MM.1S (cell line): ENCODE results near the gene SSBP4.

ENCODE experiments used
- DNase-seq: peaks from one replicate; pipeline ENCODE4 v3.0.0-alpha.2; 2015
- H2AFZ ChIP-seq: fragments of 300-600 bp; sonication (generic); 2 replicates; pipeline ENCODE4 v1.6.0; 2016; ENCODE audit warnings: antibody characterized with exemption, low read length
- H3F3A ChIP-seq: fragments of 300-600 bp; sonication (generic); 2 replicates; pipeline ENCODE4 v1.6.1; 2016; ENCODE audit warnings: mild to moderate bottlenecking, antibody characterized with exemption, low read length, moderate library complexity, mixed read lengths; ENCODE audit not compliant: insufficient read depth
- H3K27ac ChIP-seq: fragments of 300-600 bp; sonication (generic); 2 replicates; pipeline ENCODE4 v1.5.1; 2016; ENCODE audit warnings: mild to moderate bottlenecking, low read length
- H3K27me3 ChIP-seq: fragments of 300-600 bp; sonication (generic); replicated peaks from 2 replicates; pipeline ENCODE4 v1.6.0; 2016; ENCODE audit warnings: low read length; ENCODE audit not compliant: insufficient read depth
- H3K36me3 ChIP-seq: fragments of 300-600 bp; sonication (generic); replicated peaks from 2 replicates; pipeline ENCODE4 v1.6.1; 2016; ENCODE audit warnings: mild to moderate bottlenecking, low read length, mixed read lengths; ENCODE audit not compliant: insufficient read depth
- H3K4me1 ChIP-seq: fragments of 300-600 bp; sonication (generic); 2 replicates; pipeline ENCODE4 v1.6.1; 2016; ENCODE audit warnings: low read length, mixed read lengths
- H3K4me2 ChIP-seq: fragments of 300-600 bp; sonication (generic); 2 replicates; pipeline ENCODE4 v1.6.0; 2016; ENCODE audit warnings: low read depth, low read length
- H3K4me3 ChIP-seq: fragments of 300-600 bp; sonication (generic); 2 replicates; pipeline ENCODE4 v1.5.1; 2016; ENCODE audit warnings: low read length, mixed read lengths
- H3K79me2 ChIP-seq: fragments of 300-600 bp; sonication (generic); 2 replicates; pipeline ENCODE4 v1.6.1; 2016; ENCODE audit warnings: mixed run types, low read length, mixed read lengths
- H3K9ac ChIP-seq: fragments of 300-600 bp; sonication (generic); 2 replicates; pipeline ENCODE4 v1.6.1; 2016; ENCODE audit warnings: low read length, mixed read lengths
- H3K9me2 ChIP-seq: fragments of 300-600 bp; sonication (generic); replicated peaks from 2 replicates; pipeline ENCODE4 v1.6.1; 2016; ENCODE audit warnings: mild to moderate bottlenecking, low read length, mixed read lengths; ENCODE audit not compliant: insufficient read depth
- H3K9me3 ChIP-seq: fragments of 300-600 bp; sonication (generic); replicated peaks from 2 replicates; pipeline ENCODE4 v1.6.1; 2016; ENCODE audit warnings: mild to moderate bottlenecking, low read length, mixed read lengths; ENCODE audit not compliant: insufficient read depth
- H4K20me1 ChIP-seq: fragments of 300-600 bp; sonication (generic); 2 replicates; pipeline ENCODE4 v1.6.1; 2016; ENCODE audit warnings: mild to moderate bottlenecking, low read length, moderate library complexity, mixed read lengths; ENCODE audit not compliant: insufficient read depth
- EZH2 ChIP-seq: fragments of 300-600 bp; sonication (generic); optimal IDR thresholded peaks from 2 replicates; pipeline ENCODE3; 2017; ENCODE audit warnings: low read depth, mild to moderate bottlenecking, antibody characterized with exemption, low read length, mixed read lengths
- EZH2phosphoT487 ChIP-seq: fragments of 300-600 bp; sonication (generic); IDR thresholded peaks from 2 replicates; pipeline ENCODE4 v1.6.1; 2018; ENCODE audit warnings: antibody characterized with exemption, low read length
- TF ChIP-seq, protein P1 (sequence below): fragments of 300-600 bp; sonication (generic); IDR thresholded peaks from 2 replicates; pipeline ENCODE4 v1.5.1; 2016; ENCODE audit warnings: antibody characterized with exemption, low read length, mixed read lengths

Gene SSBP4

DNA sequence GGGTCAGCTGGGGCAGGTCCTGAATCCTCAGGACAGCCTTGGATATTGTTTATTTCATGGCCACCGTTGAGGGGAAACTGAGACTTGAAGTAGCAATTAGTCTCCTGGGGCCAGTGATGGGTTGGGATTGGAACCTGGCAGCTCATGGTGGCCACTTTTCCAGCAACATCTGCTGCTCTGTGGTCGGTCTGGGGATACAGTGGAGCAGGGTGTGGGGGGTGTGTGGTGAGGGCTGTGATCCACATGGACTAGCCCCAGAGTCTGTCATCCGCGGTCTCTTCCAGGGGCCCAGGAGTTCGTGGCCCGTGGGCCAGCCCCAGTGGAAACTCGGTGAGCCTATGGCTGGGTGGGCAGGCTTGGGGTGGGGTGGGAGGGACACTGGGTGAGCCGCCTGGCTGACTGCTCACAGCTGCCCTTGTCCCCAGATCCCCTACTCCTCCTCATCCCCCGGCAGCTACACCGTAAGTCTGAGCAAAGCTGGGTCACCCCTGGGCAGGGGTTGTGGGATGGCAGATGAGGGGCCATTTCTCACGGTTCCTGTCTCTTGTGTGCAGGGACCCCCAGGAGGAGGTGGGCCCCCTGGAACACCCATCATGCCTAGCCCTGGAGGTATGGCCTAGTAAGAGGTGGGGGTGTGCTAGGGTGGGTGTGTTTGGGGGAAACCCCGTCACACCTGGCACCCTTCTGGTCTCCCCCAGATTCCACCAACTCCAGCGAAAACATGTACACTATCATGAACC is 13.2 kb downstream of the SSBP4 start:
- Histone ChIP-seq H3K27ac (no peak overlapping the region), H3K4me2 (peak overlapping the region; percentile 47; the same call in 1 of the 2 replicates), H3K36me3 (no peaks in the 10 kb centered on the region), H3K9me3 (no peaks in the 10 kb centered on the region), H3K79me2 (no peaks in the 10 kb centered on the region), H3K27me3 (peaks cover 16% of the 10 kb centered on the region; the same call in 1 of the 2 replicates), H3F3A (no peaks in the 10 kb centered on the region), H3K9ac (no peak overlapping the region), H2AFZ (no peak overlapping the region), H3K4me1 (peaks cover 4% of the 10 kb centered on the region; the same call in 1 of the 2 replicates), H3K4me3 (no peak overlapping the region), H4K20me1 (no peaks in the 10 kb centered on the region), H3K9me2 (no peaks in the 10 kb centered on the region)
- DNase-seq, result no peak
- TF ChIP-seq EZH2, result no peak
- TF ChIP-seq, protein P1, sequence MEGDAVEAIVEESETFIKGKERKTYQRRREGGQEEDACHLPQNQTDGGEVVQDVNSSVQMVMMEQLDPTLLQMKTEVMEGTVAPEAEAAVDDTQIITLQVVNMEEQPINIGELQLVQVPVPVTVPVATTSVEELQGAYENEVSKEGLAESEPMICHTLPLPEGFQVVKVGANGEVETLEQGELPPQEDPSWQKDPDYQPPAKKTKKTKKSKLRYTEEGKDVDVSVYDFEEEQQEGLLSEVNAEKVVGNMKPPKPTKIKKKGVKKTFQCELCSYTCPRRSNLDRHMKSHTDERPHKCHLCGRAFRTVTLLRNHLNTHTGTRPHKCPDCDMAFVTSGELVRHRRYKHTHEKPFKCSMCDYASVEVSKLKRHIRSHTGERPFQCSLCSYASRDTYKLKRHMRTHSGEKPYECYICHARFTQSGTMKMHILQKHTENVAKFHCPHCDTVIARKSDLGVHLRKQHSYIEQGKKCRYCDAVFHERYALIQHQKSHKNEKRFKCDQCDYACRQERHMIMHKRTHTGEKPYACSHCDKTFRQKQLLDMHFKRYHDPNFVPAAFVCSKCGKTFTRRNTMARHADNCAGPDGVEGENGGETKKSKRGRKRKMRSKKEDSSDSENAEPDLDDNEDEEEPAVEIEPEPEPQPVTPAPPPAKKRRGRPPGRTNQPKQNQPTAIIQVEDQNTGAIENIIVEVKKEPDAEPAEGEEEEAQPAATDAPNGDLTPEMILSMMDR, result no peak
- TF ChIP-seq EZH2phosphoT487, result no peak

DNA sequence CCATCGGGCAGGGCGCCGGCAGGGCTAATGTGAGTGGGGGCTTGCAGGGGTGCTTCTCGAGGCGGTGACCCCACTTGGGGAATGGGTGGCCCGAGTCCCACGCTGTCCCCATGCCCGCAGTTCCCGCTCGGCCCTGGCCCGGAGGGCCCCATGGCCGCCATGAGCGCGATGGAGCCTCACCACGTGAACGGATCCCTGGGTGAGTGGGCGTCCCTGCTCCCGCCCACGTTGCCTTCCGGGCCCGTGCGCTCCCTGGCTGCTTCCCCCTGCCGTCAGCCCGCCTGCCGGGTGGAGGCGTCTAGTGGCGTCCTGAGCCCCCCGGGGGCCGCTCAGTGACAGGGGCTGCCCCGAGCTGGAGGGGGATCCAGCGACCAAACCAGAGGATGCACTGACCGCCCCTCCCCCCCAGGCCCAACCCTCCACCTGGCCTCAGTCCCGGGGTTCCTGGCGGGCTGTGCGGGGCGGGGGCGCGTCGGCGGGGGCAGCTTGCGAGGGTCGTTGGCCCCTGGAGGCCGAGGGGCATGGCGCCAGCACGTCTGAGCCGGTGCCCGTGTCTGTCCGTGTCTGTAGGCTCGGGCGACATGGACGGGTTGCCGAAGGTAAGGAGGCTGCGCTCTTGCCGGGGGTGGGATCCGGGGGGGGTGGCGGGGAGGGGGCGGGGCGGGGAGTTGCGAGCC is 14.0 kb downstream of the SSBP4 start:
- no peak overlapping the region; the same call in 1 of the 2 replicates for H3K4me3 ChIP-seq
- peaks cover 4% of the 10 kb centered on the region; the same call in 1 of the 2 replicates for H3K4me1 ChIP-seq
- H3K79me2 ChIP-seq, result no peaks in the 10 kb centered on the region
- no peak for DNase-seq
- no peaks in the 10 kb centered on the region for H3K36me3 ChIP-seq
- TF ChIP-seq, protein P1, result no peak
- TF ChIP-seq EZH2phosphoT487 (no peak), EZH2 (no peak)
- H3K9me2 ChIP-seq, result no peaks in the 10 kb centered on the region
- no peaks in the 10 kb centered on the region for H3F3A ChIP-seq
- H3K9me3 ChIP-seq, result no peaks in the 10 kb centered on the region
- no peak overlapping the region for H2AFZ ChIP-seq
- no peak overlapping the region for H3K9ac ChIP-seq
- no peaks in the 10 kb centered on the region for H4K20me1 ChIP-seq
- peaks cover 16% of the 10 kb centered on the region; the same call in 1 of the 2 replicates for H3K27me3 ChIP-seq
- H3K4me2 ChIP-seq, result peak overlapping the region; percentile 47; the same call in 1 of the 2 replicates
- no peak overlapping the region for H3K27ac ChIP-seq

DNA sequence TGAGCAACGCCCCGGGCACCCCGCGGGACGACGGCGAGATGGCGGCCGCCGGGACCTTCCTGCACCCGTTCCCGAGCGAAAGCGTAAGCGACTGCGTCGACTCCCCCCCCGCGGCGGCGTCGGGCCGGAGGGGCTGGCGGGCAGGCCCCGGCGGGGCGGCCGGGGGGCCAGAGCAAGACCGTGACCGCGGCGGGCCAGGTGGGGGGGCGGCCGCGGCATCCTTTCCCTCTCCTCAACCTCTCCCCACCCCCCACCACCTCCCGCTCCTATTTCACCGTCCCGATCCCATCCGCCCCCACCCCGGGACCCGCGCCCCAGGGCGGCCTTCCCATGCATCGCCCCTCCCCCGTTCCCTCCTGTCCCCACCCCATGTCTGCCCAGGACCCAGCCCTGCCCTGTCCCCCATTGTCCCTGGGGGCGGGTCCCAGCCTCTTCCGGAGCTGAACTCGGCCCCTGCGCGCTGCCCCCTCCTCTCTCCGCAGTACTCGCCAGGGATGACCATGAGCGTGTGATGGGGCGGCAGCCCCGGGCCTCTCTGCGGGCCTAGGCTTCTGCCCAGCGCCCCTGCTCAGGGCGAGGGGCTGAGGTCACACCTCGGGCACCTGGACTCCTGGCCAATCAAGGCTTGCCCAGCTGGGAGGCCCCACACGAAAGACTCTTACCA is 14.7 kb downstream of the SSBP4 start:
- Histone ChIP-seq H3K4me2 (no peak overlapping the region), H3K9ac (no peak overlapping the region), H3K27ac (no peak overlapping the region), H3K36me3 (no peaks in the 10 kb centered on the region), H3F3A (no peaks in the 10 kb centered on the region), H3K4me3 (no peak overlapping the region), H3K4me1 (peaks cover 4% of the 10 kb centered on the region; the same call in 1 of the 2 replicates), H3K79me2 (no peaks in the 10 kb centered on the region), H3K9me2 (no peaks in the 10 kb centered on the region), H3K27me3 (peaks cover 16% of the 10 kb centered on the region; the same call in 1 of the 2 replicates), H2AFZ (no peak overlapping the region), H4K20me1 (no peaks in the 10 kb centered on the region), H3K9me3 (no peaks in the 10 kb centered on the region)
- TF ChIP-seq, protein P1, result no peak
- TF ChIP-seq EZH2phosphoT487 (no peak), EZH2 (no peak)
- no peak for DNase-seq
